ENCODE data around the gene SNAPIN.

Gene SNAPIN

DNA sequence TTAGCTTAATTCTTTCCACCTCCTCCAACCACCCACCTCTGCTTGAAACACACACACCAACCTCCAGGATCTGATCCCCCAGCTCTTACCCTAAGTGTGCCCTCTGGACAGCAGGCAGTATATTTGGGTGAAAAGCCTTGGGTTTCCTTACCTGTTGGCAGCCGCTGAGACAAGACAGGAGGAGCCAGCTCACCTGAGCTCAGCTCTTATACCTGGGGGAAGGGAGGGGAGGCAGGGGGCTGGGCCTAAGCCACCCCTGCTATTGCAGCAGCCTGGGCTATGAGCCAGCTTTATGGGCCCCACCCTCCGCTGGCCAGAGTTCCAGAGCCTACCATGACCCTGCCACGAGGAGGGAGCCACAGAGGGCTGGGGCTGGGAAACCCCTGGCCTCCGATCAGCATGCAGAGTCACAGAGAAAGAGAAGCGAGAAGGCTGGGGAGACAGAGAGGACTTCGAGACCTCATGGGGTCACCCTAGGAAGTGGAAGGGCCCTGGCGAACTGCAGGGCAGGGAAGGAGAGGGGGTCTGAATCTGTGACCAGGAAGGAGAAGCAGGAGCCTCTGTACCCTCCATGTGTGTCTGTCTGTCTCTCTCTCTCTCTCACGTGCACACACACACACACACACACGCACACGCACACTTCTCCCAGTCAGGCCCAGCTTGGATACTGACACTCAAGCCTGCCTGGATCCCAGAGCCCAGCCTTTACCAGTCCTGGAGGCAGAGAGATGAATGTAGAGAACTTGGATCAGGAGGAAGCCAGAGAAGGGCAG lies 42.2 kb upstream of the SNAPIN start, which contains the start of gene S100A14:
TSS of gene S100A14 (minus strand) at position 182 of the 773 bp plus-strand sequence. CDS start 467 bp downstream, outside the sequence.
- no peak for TF ChIP-seq CTCF (conservative IDR thresholded peaks at IDR 0.05; ENCODE audit: low read length)
- DNase-seq (ENCODE audit: low read depth) = no peak
- no peak within 1 kb of the TSS for H3K4me3 ChIP-seq (ENCODE audit: low read length)

GRCh38 chr1:153616917-153617311 lies 41.6 kb upstream of the SNAPIN start:
- H3K4me3 ChIP-seq (ENCODE audit: low read length) = no peak overlapping the region
- DNase-seq (ENCODE audit: low read depth) = no peak

GRCh38 chr1:153617663-153618062 lies 40.8 kb upstream of the SNAPIN start:
- peak; percentile 61 for TF ChIP-seq CTCF (conservative IDR thresholded peaks at IDR 0.05; ENCODE audit: low read length)
- peak; percentile 57 for DNase-seq (ENCODE audit: low read depth)
- H3K4me3 ChIP-seq (ENCODE audit: low read length) = no peak overlapping the region

More at GRCh38 chr1:153616917-153617311, 41.6 kb upstream of the SNAPIN start:
- no peak for TF ChIP-seq CTCF (conservative IDR thresholded peaks at IDR 0.05; ENCODE audit: low read length)

DNA sequence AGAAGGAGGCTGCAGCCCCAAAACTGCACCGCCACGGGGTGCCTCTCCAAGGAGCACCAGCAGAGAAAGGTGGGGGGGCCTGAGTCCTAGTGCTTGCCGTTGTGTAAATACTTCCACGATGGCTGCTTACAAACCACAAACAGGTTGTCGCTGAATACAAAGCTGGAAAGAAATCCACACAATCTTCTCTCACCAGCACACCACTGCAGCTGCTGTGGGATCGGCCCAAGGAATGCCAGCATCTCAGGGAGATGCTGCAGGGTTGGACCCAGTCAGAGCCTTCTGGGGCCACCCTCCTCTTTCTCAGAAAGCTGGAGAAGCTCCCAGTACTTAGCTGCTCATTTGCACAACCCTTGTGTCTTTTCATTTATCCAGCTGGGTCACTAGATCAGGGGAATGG lies 39.3 kb upstream of the SNAPIN start:
- H3K4me3 ChIP-seq (ENCODE audit: low read length) = no peak overlapping the region
- no peak for TF ChIP-seq CTCF (conservative IDR thresholded peaks at IDR 0.05; ENCODE audit: low read length)
- no peak for DNase-seq (ENCODE audit: low read depth)

DNA sequence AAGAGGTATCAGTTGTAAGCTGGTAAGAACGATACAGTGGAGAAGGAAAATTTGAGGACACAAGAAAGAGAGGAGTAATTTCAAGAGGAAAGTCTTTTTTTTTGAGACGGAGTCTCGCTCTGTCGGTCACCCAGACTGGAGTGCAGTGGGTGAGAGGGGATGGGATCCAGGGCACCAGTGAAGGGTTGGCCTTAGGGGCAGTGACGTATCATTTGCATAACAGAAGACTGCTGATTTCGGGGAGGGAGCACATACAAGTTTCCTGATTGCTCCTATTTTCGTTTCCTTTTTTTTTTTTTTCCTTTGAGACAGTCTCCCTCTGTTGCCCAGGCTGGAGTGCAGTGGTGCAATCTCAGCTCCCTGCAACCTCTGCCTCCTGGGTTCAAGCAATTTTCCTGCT lies 35.4 kb upstream of the SNAPIN start:
- H3K4me3 ChIP-seq (ENCODE audit: low read length) = no peak overlapping the region
- TF ChIP-seq CTCF (conservative IDR thresholded peaks at IDR 0.05; ENCODE audit: low read length) = no peak
- no peak for DNase-seq (ENCODE audit: low read depth)

GRCh38 chr1:153624965-153625611 lies 33.4 kb upstream of the SNAPIN start:
- no peak for TF ChIP-seq CTCF (conservative IDR thresholded peaks at IDR 0.05; ENCODE audit: low read length)
- no peak overlapping the region for H3K4me3 ChIP-seq (ENCODE audit: low read length)
- DNase-seq (ENCODE audit: low read depth) = no peak

- H3K4me3 ChIP-seq (ENCODE audit: low read length) = peak overlapping the region; percentile 85
- 0 out of 2 replicates have a peak, but pooled peaks have one; percentile 2 for TF ChIP-seq CTCF (conservative IDR thresholded peaks at IDR 0.05; ENCODE audit: low read length)
- DNase-seq (ENCODE audit: low read depth) = no peak
Measured at GRCh38 chr1:153626477-153626903, 32.0 kb upstream of the SNAPIN start.
